NCI-H345 treated with DMSO at 0.1 percent for 48 hours (cell line): Measurements from ENCODE around the gene MAP3K14.
A peak's percentile ranks its signal among the peaks of the same experiment; 100 is the strongest.
"Not testable (repeated sequence)": the region's sequence is repeated elsewhere in the genome, so short reads cannot be mapped to it uniquely, and the experiment has no call there.

Source experiments
- DNase-seq: peaks from one replicate; lab custom pipeline; 2025; ENCODE audit not compliant: unreplicated experiment; lab: John Stamatoyannopoulos, UW

MAP3K14 gene

GRCh38 chr17:45302220-45302619, 14.6 kb downstream of the MAP3K14 start:
- not testable (repeated sequence) for DNase-seq

- no peak for DNase-seq
Observed at GRCh38 chr17:45301674-45302073, 15.1 kb downstream of the MAP3K14 start.

GRCh38 chr17:45300060-45300751, 16.6 kb downstream of the MAP3K14 start:
- no peak for DNase-seq

GRCh38 chr17:45299361-45299760, 17.5 kb downstream of the MAP3K14 start:
- DNase-seq = no peak

- no peak for DNase-seq
Observed at GRCh38 chr17:45298546-45299285, 18.1 kb downstream of the MAP3K14 start.

GRCh38 chr17:45296833-45297124, 20.0 kb downstream of the MAP3K14 start:
- DNase-seq = no peak

GRCh38 chr17:45296003-45296832, 20.6 kb downstream of the MAP3K14 start:
- no peak for DNase-seq

GRCh38 chr17:45294506-45294905, 22.3 kb downstream of the MAP3K14 start:
- DNase-seq = no peak

- no peak for DNase-seq
Observed at GRCh38 chr17:45293413-45294211, 23.2 kb downstream of the MAP3K14 start.

- DNase-seq = no peak
Observed at GRCh38 chr17:45292696-45293412, 24.0 kb downstream of the MAP3K14 start.

- DNase-seq = no peak
Observed at GRCh38 chr17:45291171-45291805, 25.5 kb downstream of the MAP3K14 start.

- DNase-seq = no peak
Observed at GRCh38 chr17:45290269-45290765, 26.5 kb downstream of the MAP3K14 start.

GRCh38 chr17:45289301-45290268, 27.2 kb downstream of the MAP3K14 start:
- DNase-seq = no peak

- peak; percentile 83 for DNase-seq
Observed at GRCh38 chr17:45288825-45289224, 28.0 kb downstream of the MAP3K14 start.

- DNase-seq = peak; percentile 48
Observed at GRCh38 chr17:45287526-45288500, 29.0 kb downstream of the MAP3K14 start.

- no peak for DNase-seq
Observed at GRCh38 chr17:45286286-45286685, 30.5 kb downstream of the MAP3K14 start.
